HG03558 (cell line): ENCODE measurements around the gene HCN1.
"Not testable (repeated sequence)": the region's sequence is repeated elsewhere in the genome, so short reads cannot be mapped to it uniquely, and the experiment has no call there.

Experiments
- ATAC-seq: cut with Tn5 transposase; IDR thresholded peaks from one replicate; pipeline ENCODE4 v1.9.1; 2021; ENCODE audit warnings: moderate number of reproducible peaks; ENCODE audit not compliant: unreplicated experiment; ENCODE audit errors: extremely low read depth

The HCN1 gene

GRCh38 chr5:45623832-45624231, 72.3 kb downstream of the HCN1 start:
- no peak for ATAC-seq

GRCh38 chr5:45622365-45622764, 73.8 kb downstream of the HCN1 start:
- no peak for ATAC-seq

- no peak for ATAC-seq
Observed at GRCh38 chr5:45617859-45618416, 78.2 kb downstream of the HCN1 start.

- no peak for ATAC-seq
Observed at GRCh38 chr5:45609661-45610060, 86.5 kb downstream of the HCN1 start.

- ATAC-seq = no peak
Observed at GRCh38 chr5:45604092-45604491, 92.1 kb downstream of the HCN1 start.

GRCh38 chr5:45601424-45601823, 94.8 kb downstream of the HCN1 start:
- no peak for ATAC-seq

GRCh38 chr5:45596320-45596719, 99.9 kb downstream of the HCN1 start:
- no peak for ATAC-seq

DNA sequence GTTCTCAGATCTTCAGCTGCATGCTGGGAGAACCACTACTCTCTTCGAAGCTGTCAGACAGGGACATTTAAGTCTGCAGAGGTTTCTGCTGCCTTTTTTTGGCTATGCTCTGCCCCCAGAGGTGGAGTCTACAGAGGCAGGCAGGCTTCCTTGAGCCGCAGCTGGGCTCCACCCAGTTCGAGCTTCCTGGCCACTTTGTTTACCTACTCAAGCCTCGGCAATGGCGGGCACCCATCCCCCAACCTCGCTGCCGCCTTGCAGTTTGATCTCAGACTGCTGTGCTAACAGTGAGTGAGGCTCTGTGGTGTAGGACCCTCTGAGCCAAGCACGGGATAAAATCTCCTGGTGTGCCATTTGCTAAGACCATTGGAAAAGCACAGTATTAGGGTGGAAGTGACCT, 110.2 kb downstream of the HCN1 start:
- ATAC-seq = not testable (repeated sequence)

GRCh38 chr5:45578270-45578669, 117.9 kb downstream of the HCN1 start:
- no peak for ATAC-seq

DNA sequence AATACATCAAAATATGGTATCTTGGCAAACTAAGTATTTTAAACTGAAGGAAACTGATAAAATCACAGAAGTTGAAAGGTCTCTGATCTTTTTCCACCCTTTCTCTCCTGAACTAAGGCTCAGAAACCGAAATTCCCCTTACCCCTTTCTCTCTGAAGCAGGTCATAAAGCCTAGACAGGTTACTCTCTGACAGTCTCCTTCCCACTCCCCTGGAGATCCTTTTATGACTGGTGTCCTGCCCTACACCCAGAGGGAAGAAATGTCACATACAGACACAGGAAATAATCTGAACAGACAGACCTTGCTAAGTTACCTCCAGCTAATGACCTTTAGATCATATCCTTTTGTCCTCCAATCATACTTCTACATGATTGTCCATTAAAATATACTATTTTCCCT, 127.4 kb downstream of the HCN1 start:
- ATAC-seq = no peak

DNA sequence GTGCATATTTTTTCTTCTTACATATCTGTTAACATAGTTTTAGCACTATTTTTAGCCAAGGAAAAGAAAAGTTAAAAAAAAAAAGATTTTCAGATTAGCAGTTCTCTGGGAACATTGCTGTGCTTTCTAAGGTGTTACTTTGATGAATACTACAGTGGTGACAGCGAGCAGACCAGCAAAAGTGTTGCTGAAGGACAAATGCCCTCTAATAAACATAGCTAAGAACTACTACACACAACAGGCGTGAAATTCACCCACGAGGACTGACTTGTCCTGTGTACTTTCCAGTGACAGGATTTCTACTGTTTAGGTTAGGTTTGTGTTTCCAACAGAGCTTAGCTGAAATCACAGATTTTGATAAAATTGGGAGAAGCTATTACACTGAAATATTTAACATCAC, 153.8 kb downstream of the HCN1 start:
- ATAC-seq = no peak

DNA sequence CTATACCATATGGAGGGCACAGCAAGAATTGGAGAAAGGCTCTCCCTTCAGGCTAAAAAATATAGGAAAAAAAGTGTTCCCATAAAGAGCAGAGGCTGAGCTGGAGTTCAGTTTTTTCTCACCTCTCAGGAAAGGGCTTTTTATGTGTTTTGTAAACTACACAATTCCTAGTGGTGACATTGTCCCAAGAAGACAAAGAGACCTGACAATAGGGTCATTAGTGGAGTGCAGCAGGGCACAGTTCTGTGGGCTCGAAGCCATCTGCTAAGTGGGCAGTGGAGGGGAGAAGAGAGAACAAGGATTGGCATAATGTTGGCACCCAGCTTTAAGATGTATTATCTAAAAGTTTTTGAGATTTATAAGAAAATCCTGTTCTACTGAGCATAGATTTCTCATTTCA, 162.5 kb downstream of the HCN1 start:
- ATAC-seq = no peak

GRCh38 chr5:45532826-45533624, 163.2 kb downstream of the HCN1 start:
- no peak for ATAC-seq

DNA sequence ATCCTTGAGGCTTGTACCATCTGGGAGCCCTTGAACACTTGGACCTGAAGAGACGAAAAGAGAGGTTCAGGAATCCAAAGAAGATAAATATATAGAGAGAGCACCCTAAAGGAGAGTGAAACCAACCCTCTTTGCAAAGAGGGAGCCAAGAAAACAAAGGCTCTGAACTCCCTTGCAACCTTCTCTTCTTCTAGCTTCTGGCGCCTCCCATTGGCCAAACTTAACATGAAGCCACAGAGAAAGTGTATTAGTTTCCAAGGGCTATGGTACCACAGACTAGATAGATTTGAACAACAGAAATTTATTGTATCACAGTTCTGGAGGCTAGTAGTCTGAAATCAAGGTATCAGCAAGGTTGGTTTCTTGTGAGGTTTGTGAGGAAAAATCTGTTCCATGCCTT, 175.1 kb downstream of the HCN1 start:
- ATAC-seq = no peak

DNA sequence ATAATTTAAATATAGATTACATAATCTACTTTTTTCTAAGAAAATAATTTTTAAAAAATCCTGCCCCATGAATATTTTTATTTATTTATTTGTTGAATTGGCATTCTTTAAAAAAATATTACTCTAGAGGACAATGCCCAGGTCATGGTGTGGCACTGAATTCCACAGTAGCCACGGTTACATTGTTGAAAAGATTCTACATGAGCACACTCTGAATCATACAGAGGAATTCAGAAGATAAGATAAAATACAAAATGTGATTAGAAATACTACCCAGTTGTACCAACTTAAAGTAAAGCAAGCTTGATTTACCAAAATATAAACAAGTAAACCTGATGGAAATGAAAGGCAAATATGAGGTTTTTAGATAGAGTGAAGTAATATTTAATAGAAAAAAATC, 183.7 kb downstream of the HCN1 start:
- no peak for ATAC-seq

GRCh38 chr5:45509371-45509770, 186.8 kb downstream of the HCN1 start:
- no peak for ATAC-seq

DNA sequence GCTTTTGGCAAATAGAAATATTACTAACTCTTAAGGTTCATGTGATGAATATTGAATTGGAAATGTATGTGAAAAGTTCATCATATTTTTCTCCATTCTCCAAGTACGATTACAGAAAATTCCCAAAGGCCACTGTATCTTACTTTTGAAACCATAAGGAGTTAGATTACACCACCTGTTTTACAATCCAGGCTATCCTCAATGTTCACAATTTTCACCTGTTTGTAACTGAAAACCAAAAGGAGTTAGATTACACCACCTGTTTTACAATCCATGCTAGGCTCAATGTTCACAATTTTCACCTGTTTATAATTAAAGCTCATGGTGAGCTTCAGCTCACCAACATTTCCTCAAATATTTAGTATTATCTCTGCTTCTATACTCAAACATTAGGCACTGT, 188.0 kb downstream of the HCN1 start:
- ATAC-seq = no peak

DNA sequence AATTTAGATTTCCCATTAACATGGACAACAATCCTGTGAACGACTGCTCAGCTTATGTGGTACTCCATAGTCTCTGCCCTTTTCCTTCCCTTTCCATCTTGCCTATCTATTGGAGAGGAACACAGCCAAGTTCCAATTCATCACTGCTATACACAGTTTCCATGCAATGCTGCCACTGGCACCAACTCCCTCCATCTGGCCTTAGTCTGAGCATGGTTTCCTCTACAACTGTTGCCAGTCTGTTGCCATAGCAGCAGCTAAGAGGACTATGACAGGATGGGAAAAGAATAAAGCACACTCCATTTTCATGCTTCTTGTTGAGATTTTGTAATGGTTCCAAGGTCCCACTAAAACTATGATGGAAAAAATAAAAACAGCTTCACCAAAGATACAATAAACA, 189.0 kb downstream of the HCN1 start:
- no peak for ATAC-seq

DNA sequence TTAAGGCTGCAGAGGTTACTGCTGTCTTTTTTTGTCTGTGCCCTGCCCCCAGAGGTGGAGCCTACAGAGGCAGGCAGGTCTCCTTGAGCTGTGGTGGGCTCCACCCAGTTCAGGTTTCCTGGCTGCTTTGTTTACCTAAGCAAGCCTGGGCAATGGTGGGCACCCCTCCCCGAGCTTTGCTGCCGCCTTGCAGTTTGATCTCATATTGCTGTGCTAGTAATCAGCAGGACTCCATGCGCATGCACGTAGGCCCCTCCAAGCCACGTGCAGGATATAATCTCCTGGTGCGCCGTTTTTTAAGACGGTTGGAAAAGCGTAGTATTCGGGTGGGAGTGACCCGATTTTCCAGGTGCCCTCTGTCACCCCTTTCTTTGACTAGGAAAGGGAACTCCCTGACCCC, 197.2 kb downstream of the HCN1 start:
- not testable (repeated sequence) for ATAC-seq

DNA sequence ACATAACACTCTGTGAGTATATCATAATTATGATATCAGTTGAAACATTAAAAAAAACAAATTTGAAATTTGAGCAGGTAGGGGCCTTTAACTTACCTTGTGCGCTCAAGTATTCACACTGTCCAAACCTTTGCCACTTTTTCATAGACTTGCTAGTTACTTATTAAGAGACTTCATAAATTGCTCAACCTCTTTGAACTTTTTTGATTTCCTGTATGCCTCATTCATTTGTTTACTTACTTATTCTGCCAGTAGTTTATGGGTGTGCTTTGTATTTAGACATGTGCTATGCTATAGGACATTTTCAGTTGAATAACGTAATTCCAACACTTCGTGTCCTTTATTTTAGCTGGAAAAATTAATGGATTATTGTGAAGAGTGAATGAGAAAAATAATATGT, 204.8 kb downstream of the HCN1 start:
- no peak for ATAC-seq

DNA sequence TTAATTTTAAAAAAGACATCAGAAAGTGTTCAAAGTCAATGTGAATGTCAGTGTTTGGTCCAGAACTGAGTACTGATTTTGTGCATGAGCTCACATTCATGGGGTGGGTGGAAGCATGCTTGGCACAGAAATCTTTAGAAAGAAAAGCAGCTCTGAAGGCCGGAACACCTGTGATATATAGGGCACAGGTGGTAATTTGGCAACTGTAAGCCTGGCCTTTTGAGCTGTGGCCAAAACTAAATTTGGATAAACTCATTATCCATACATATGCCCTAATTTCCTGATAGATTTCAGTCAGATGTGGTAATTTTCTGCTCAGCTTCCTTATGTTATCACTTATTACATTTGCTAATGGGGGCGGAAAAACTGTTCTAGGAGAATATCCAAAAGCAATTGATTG, 211.4 kb downstream of the HCN1 start:
- ATAC-seq = no peak

- no peak for ATAC-seq
Observed at GRCh38 chr5:45454114-45454513, 242.1 kb downstream of the HCN1 start.
